ENCODE data around the gene TOMM7. TPM values are rescaled to one million over a fixed set of nuclear protein-coding genes. Genes with fewer than 3 reads are reported as not detected.

Gene TOMM7
- total RNA-seq, 2 experiments from 2014 or later = 189 to 195 TPM

- CTCF ChIA-PET (ENCODE audit: unreplicated experiment) = interaction anchor here (1.0 kb wide), 1 partner anchor 63 kb away, joined by 3 read pairs; no protein-coding TSS in a partner anchor
- intact Hi-C loops (cut with micrococcal nuclease; ENCODE audit: unreplicated experiment) = no loop called here
- H3K4me1 ChIP-seq (ENCODE audit: insufficient read depth, low read length, poor library complexity, severe bottlenecking) = no peaks in the 10 kb centered on the region
- H2AFZ ChIP-seq (ENCODE audit: low read length) = no peak overlapping the region
- no peak overlapping the region for H3K4me2 ChIP-seq (ENCODE audit: low read length)
- no peaks in the 10 kb centered on the region for H3K9me2 ChIP-seq (ENCODE audit: insufficient read depth, low read length)
- TF ChIP-seq EZH2phosphoT487 (IDR thresholded peaks at IDR 0.05; ENCODE audit: borderline replicate concordance, low read depth, low read length) = no peak
- TF ChIP-seq CTCF (conservative IDR thresholded peaks at IDR 0.05; ENCODE audit: low read length) = no peak
- H3K79me2 ChIP-seq (ENCODE audit: insufficient read depth, low read depth, low read length) = no peaks in the 10 kb centered on the region
- H4K20me1 ChIP-seq (ENCODE audit: insufficient read depth, low read length) = no peaks in the 10 kb centered on the region
- no TSS peak for BruUV-seq (replicated peaks)
- no peaks in the 10 kb centered on the region for H3K9me3 ChIP-seq (ENCODE audit: low read length)
- H3K4me3 ChIP-seq (ENCODE audit: low read depth, low read length, poor library complexity, severe bottlenecking) = no peak overlapping the region
- DNase-seq (ENCODE audit: low spot score) = no peak
- POLR2A ChIA-PET = interaction anchor here (1.2 kb wide), 1 partner anchor 57 kb away, joined by 3 read pairs; no protein-coding TSS in a partner anchor
- H3K27ac ChIP-seq (ENCODE audit: low read depth, low read length, poor library complexity, severe bottlenecking) = no peak overlapping the region
- H3K36me3 ChIP-seq (ENCODE audit: insufficient read depth, low read length) = no peaks in the 10 kb centered on the region
Observed at GRCh38 chr7:22845221-22845834, 22.7 kb upstream of the TOMM7 start.

GRCh38 chr7:22843681-22844309 is 21.1 kb upstream of the TOMM7 start:
- Histone ChIP-seq H3K9me3 (ENCODE audit: low read length) (no peaks in the 10 kb centered on the region), H3K4me2 (ENCODE audit: low read length) (no peak overlapping the region), H3K9me2 (ENCODE audit: insufficient read depth, low read length) (no peaks in the 10 kb centered on the region), H2AFZ (ENCODE audit: low read length) (no peak overlapping the region), H3K36me3 (ENCODE audit: insufficient read depth, low read length) (no peaks in the 10 kb centered on the region), H3K4me1 (ENCODE audit: insufficient read depth, low read length, poor library complexity, severe bottlenecking) (no peaks in the 10 kb centered on the region), H3K27ac (ENCODE audit: low read depth, low read length, poor library complexity, severe bottlenecking) (no peak overlapping the region), H3K4me3 (ENCODE audit: low read depth, low read length, poor library complexity, severe bottlenecking) (no peak overlapping the region), H4K20me1 (ENCODE audit: insufficient read depth, low read length) (no peaks in the 10 kb centered on the region), H3K79me2 (ENCODE audit: insufficient read depth, low read depth, low read length) (no peaks in the 10 kb centered on the region)
- no peak for DNase-seq (ENCODE audit: low spot score)
- BruUV-seq (replicated peaks) = no TSS peak
- ChIA-PET POLR2A (interaction anchor here (0.5 kb wide), 1 partner anchor 84 kb away, joined by 4 read pairs; no protein-coding TSS in a partner anchor), CTCF (ENCODE audit: unreplicated experiment) (no interaction called here)
- TF ChIP-seq CTCF (conservative IDR thresholded peaks at IDR 0.05; ENCODE audit: low read length) (no peak), EZH2phosphoT487 (IDR thresholded peaks at IDR 0.05; ENCODE audit: borderline replicate concordance, low read depth, low read length) (no peak)
- intact Hi-C loops (cut with micrococcal nuclease; ENCODE audit: unreplicated experiment) = no loop called here

- H3K4me3 ChIP-seq (ENCODE audit: low read depth, low read length, poor library complexity, severe bottlenecking) = no peak overlapping the region
- no TSS peak for BruUV-seq (replicated peaks)
- TF ChIP-seq EZH2phosphoT487 (IDR thresholded peaks at IDR 0.05; ENCODE audit: borderline replicate concordance, low read depth, low read length) = no peak
- TF ChIP-seq CTCF (conservative IDR thresholded peaks at IDR 0.05; ENCODE audit: low read length) = no peak
- H3K36me3 ChIP-seq (ENCODE audit: insufficient read depth, low read length) = no peaks in the 10 kb centered on the region
- no peaks in the 10 kb centered on the region for H3K9me3 ChIP-seq (ENCODE audit: low read length)
- no peak overlapping the region for H2AFZ ChIP-seq (ENCODE audit: low read length)
- intact Hi-C loops (cut with micrococcal nuclease; ENCODE audit: unreplicated experiment) = no loop called here
- H3K27ac ChIP-seq (ENCODE audit: low read depth, low read length, poor library complexity, severe bottlenecking) = no peak overlapping the region
- H4K20me1 ChIP-seq (ENCODE audit: insufficient read depth, low read length) = no peaks in the 10 kb centered on the region
- H3K4me2 ChIP-seq (ENCODE audit: low read length) = no peak overlapping the region
- no peaks in the 10 kb centered on the region for H3K79me2 ChIP-seq (ENCODE audit: insufficient read depth, low read depth, low read length)
- H3K9me2 ChIP-seq (ENCODE audit: insufficient read depth, low read length) = no peaks in the 10 kb centered on the region
- H3K4me1 ChIP-seq (ENCODE audit: insufficient read depth, low read length, poor library complexity, severe bottlenecking) = no peaks in the 10 kb centered on the region
- DNase-seq (ENCODE audit: low spot score) = no peak
- ChIA-PET POLR2A (interaction anchor here (0.5 kb wide), 1 partner anchor 474 kb away, joined by 3 read pairs; no protein-coding TSS in a partner anchor), CTCF (ENCODE audit: unreplicated experiment) (no interaction called here)
Observed at GRCh38 chr7:22842973-22843372, 20.3 kb upstream of the TOMM7 start.
